MG63 (cell line): ENCODE measurements around the gene MEX3B. TPM values are rescaled to one million over a fixed set of nuclear protein-coding genes. Genes with fewer than 3 reads are reported as not detected.
A peak's percentile ranks its signal among the peaks of the same experiment; 100 is the strongest.

Source experiments
- DNase-seq: peaks from one replicate; pipeline ENCODE4 v3.0.0-alpha.2; 2020
- H3K27me3 ChIP-seq: fragments of 250-450 bp; sonication (Bioruptor Pico); 2 replicates; pipeline ENCODE4 v1.5.1; 2020; ENCODE audit warnings: mild to moderate bottlenecking, moderate library complexity
- H3K36me3 ChIP-seq: fragments of 250-450 bp; sonication (Bioruptor Pico); 2 replicates; pipeline ENCODE4 v1.5.1; 2020; ENCODE audit warnings: mild to moderate bottlenecking, moderate library complexity
- H3K4me3 ChIP-seq: fragments of 250-450 bp; sonication (Bioruptor Pico); 2 replicates; pipeline ENCODE4 v1.5.1; 2020; ENCODE audit warnings: mild to moderate bottlenecking, moderate library complexity
- H3K9me3 ChIP-seq: fragments of 250-450 bp; sonication (Bioruptor Pico); 2 replicates; pipeline ENCODE4 v1.5.1; 2020; ENCODE audit warnings: mild to moderate bottlenecking, moderate library complexity
- total RNA-seq: library from RNA; depleted of rRNA; stranded (reverse); fragments of >200 nt; shearing (Covaris generic); gene quantifications from 2 replicates; pipeline ENCODE4 v1.2.3, GENCODE V29; 2014; ENCODE audit warnings: low replicate concordance; rRNA removed

MEX3B gene
- 4.0 and 6.2 TPM in 2 replicates for total RNA-seq

GRCh38 chr15:82045892-82046665 lies at the start of gene MEX3B:
Gene MEX3B (minus strand): TSS chr15:82046018. CDS start chr15:82045705, 313 bp downstream.
- no peaks in the 10 kb centered on the region for H3K36me3 ChIP-seq
- DNase-seq, result peak; percentile 98
- H3K27me3 ChIP-seq, result peaks cover 16% of the 10 kb centered on the region
- peak within 1 kb of the TSS; percentile 67 for H3K4me3 ChIP-seq
- H3K9me3 ChIP-seq, result no peaks in the 10 kb centered on the region

GRCh38 chr15:82093774-82094211 lies 48.0 kb upstream of the MEX3B start:
- no peaks in the 10 kb centered on the region for H3K9me3 ChIP-seq
- H3K36me3 ChIP-seq, result no peaks in the 10 kb centered on the region
- peak; percentile 39 for DNase-seq
- H3K27me3 ChIP-seq, result no peaks in the 10 kb centered on the region
- H3K4me3 ChIP-seq, result no peak overlapping the region

DNA sequence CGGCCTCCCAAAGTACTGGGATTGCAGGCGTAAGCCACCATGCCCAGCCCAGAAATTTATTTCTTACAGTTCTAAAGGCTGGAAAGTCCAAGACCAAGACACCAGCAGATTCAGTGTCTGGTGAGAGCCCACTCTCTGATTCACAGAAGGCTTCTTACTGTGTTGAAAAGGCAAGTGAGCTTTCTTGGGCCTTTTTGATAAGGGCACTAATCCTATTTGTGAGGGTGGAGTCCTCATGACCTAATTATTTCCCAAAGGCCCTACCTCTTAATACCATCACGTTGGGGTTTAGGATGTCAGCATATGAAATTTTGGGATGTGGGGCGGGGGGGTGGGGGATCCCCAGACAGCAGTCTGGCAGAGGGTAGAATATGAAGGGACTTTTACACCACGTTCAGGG lies 47.5 kb upstream of the MEX3B start:
- H3K36me3 ChIP-seq, result no peaks in the 10 kb centered on the region
- no peak for DNase-seq
- H3K9me3 ChIP-seq, result no peaks in the 10 kb centered on the region
- no peaks in the 10 kb centered on the region for H3K27me3 ChIP-seq
- no peak overlapping the region for H3K4me3 ChIP-seq

DNA sequence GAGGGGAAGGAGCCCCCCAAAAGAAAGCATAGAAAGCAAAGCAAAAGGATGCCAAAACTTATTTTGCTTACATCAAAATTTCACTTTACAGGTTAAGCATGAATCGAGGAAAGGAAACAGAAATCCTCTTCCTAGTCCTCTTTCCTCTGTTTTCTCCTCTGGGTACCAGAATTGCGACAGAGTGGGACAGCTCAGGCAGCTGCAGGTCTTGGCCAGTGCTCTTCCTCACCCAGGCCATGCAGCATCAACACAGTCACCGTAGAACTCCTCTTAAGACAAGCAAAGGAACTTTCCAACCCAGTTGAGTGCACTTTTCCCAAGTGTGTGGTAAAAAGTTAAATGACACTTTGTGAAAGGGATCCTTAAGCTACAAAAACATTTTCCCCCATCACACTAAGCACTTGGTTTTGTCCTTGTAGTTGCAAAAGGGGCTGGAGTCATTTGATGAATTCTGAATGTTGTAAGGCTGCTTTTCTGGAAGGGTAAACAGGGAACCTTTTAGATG lies 45.9 kb upstream of the MEX3B start:
- Histone ChIP-seq H3K4me3 (no peak overlapping the region), H3K36me3 (no peaks in the 10 kb centered on the region), H3K9me3 (no peaks in the 10 kb centered on the region), H3K27me3 (no peaks in the 10 kb centered on the region)
- no peak for DNase-seq

- no peaks in the 10 kb centered on the region for H3K9me3 ChIP-seq
- H3K36me3 ChIP-seq, result no peaks in the 10 kb centered on the region
- no peak for DNase-seq
- no peak overlapping the region for H3K4me3 ChIP-seq
- H3K27me3 ChIP-seq, result no peaks in the 10 kb centered on the region
Measured at GRCh38 chr15:82086243-82086995, 40.6 kb upstream of the MEX3B start.

GRCh38 chr15:82081914-82082762 lies 36.3 kb upstream of the MEX3B start:
- H3K36me3 ChIP-seq, result no peaks in the 10 kb centered on the region

GRCh38 chr15:82080774-82081173 lies 35.0 kb upstream of the MEX3B start:
- no peaks in the 10 kb centered on the region for H3K36me3 ChIP-seq
- no peak for DNase-seq
- no peaks in the 10 kb centered on the region for H3K9me3 ChIP-seq
- H3K27me3 ChIP-seq, result no peaks in the 10 kb centered on the region; the same call in 1 of the 2 replicates
- no peak overlapping the region for H3K4me3 ChIP-seq

More at GRCh38 chr15:82081914-82082762, 36.3 kb upstream of the MEX3B start:
- no peak overlapping the region for H3K4me3 ChIP-seq
- H3K27me3 ChIP-seq, result no peaks in the 10 kb centered on the region; the same call in 1 of the 2 replicates
- peak; percentile 80 for DNase-seq
- no peaks in the 10 kb centered on the region for H3K9me3 ChIP-seq

GRCh38 chr15:82079736-82080135 lies 33.9 kb upstream of the MEX3B start:
- DNase-seq, result no peak
- Histone ChIP-seq H3K9me3 (no peaks in the 10 kb centered on the region), H3K27me3 (no peaks in the 10 kb centered on the region; the same call in 1 of the 2 replicates), H3K4me3 (no peak overlapping the region), H3K36me3 (no peaks in the 10 kb centered on the region)

GRCh38 chr15:82074610-82075009 lies 28.8 kb upstream of the MEX3B start:
- Histone ChIP-seq H3K9me3 (no peaks in the 10 kb centered on the region), H3K27me3 (no peaks in the 10 kb centered on the region; the same call in 1 of the 2 replicates), H3K4me3 (no peak overlapping the region), H3K36me3 (no peaks in the 10 kb centered on the region)
- DNase-seq, result no peak

DNA sequence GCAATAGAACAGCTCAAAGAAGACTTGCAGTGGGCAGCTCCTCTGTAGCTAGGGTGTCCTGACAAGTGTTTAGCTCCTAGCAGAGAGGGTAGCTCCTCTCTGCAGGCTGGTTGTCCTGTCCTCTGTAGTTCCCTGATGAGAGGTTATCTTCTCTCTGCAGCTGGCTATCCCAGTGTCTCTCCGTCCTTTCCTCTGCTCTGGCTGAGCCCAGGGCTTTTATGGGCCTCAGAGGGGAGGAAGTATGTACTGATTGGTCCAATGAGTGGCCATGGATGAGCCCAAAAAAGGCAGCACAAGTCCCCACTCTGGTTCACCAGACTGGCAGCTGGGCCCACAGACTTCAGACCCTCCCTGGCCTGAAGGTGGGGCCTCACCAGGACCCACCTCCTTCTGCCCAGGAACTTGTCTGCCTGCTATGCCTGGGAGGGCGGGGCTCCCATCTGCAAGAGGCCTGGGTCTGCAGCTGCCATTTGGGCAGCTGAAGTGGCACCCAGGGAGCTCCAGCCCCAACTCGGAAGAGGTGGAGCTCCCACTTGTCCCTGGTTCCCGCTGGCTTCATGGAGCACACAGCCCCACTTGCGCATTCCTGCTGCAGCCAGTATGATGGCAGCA lies 27.2 kb upstream of the MEX3B start:
- no peak for DNase-seq
- Histone ChIP-seq H3K9me3 (no peaks in the 10 kb centered on the region), H3K36me3 (no peaks in the 10 kb centered on the region), H3K27me3 (no peaks in the 10 kb centered on the region; the same call in 1 of the 2 replicates), H3K4me3 (no peak overlapping the region)

DNA sequence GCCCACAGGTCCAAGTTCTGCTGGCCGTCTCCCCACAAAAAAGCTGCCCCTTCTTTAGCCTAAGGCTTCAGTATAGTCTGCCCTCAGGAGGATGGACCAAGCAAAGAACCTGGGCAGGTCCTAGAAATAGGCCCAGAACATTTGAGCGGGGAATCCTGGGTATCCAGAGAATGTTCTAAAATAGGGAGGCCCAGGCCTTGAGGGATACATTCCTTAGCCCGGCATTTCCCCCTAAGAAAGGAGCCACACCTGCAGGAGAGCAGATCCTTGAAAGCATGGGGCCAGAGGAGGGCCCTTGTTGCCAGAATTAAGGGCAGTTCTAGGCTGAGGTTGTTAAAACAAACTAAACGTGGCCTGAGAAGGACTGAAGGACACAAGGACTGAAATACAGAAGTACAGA lies 20.6 kb upstream of the MEX3B start:
- Histone ChIP-seq H3K27me3 (no peaks in the 10 kb centered on the region; the same call in 1 of the 2 replicates), H3K9me3 (peaks cover 2% of the 10 kb centered on the region; the same call in 1 of the 2 replicates), H3K4me3 (no peak overlapping the region), H3K36me3 (no peaks in the 10 kb centered on the region)
- no peak for DNase-seq

DNA sequence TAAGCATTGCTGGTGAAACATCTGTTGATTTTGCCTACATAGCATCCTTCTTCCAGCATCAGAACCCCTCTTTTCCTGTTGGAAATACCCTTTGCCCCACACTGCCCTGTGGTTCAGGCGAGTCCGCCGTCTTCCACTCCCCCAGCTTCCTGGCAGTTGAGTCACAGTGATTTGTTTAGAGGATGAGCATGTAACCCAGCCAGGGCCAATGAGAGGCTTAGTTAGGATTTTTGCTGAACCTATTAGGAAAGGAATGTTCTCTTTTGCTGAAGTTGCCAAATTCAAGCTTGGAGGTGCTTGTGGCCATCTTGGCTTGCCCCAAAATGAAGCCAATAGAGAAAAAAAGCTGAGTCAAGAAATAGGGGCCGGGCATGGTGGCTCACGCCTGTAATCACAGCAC lies 19.0 kb upstream of the MEX3B start:
- Histone ChIP-seq H3K27me3 (peaks cover 5% of the 10 kb centered on the region), H3K36me3 (no peaks in the 10 kb centered on the region), H3K4me3 (no peak overlapping the region), H3K9me3 (peaks cover 2% of the 10 kb centered on the region; the same call in 1 of the 2 replicates)
- peak; percentile 18 for DNase-seq

- peaks cover 2% of the 10 kb centered on the region; the same call in 1 of the 2 replicates for H3K9me3 ChIP-seq
- H3K36me3 ChIP-seq, result no peaks in the 10 kb centered on the region
- H3K27me3 ChIP-seq, result peaks cover 14% of the 10 kb centered on the region
- DNase-seq, result no peak
- H3K4me3 ChIP-seq, result no peak overlapping the region
Measured at GRCh38 chr15:82062479-82063454, 16.9 kb upstream of the MEX3B start.

- no peaks in the 10 kb centered on the region for H3K36me3 ChIP-seq
- peaks cover 2% of the 10 kb centered on the region; the same call in 1 of the 2 replicates for H3K9me3 ChIP-seq
- H3K4me3 ChIP-seq, result no peak overlapping the region
- H3K27me3 ChIP-seq, result peaks cover 22% of the 10 kb centered on the region
- no peak for DNase-seq
Measured at GRCh38 chr15:82060817-82061216, 15.0 kb upstream of the MEX3B start.
